WERI-Rb-1 (cell line): ENCODE data around the gene TMEM51.
A peak's percentile ranks its signal among the peaks of the same experiment; 100 is the strongest.

ENCODE experiments used
- DNase-seq: peaks from one replicate; pipeline ENCODE4 v3.0.0-alpha.2; 2020
- H3K27ac ChIP-seq: fragments of 250-450 bp; sonication (Bioruptor Pico); 2 replicates; pipeline ENCODE4 v1.5.1; 2020; ENCODE audit warnings: mild to moderate bottlenecking, moderate library complexity
- H3K27me3 ChIP-seq: fragments of 250-450 bp; sonication (Bioruptor Pico); 2 replicates; pipeline ENCODE4 v1.5.1; 2021; ENCODE audit warnings: mild to moderate bottlenecking, low read depth, moderate library complexity; ENCODE audit not compliant: insufficient read depth, severe bottlenecking
- H3K36me3 ChIP-seq: fragments of 250-450 bp; sonication (Bioruptor Pico); 2 replicates; pipeline ENCODE4 v1.5.1; 2020; ENCODE audit warnings: mild to moderate bottlenecking, moderate library complexity
- H3K4me3 ChIP-seq: 2 replicates; pipeline ENCODE4 v1.5.1; 2011; ENCODE audit warnings: low read depth, mild to moderate bottlenecking, control low read depth, low read length
- H3K9me3 ChIP-seq: fragments of 250-450 bp; sonication (Bioruptor Pico); 2 replicates; pipeline ENCODE4 v1.5.1; 2021; ENCODE audit warnings: mild to moderate bottlenecking, moderate library complexity; ENCODE audit not compliant: severe bottlenecking
- CTCF ChIP-seq: IDR thresholded peaks from 2 replicates; pipeline ENCODE4 v1.5.1; 2011; ENCODE audit warnings: low read depth, mild to moderate bottlenecking, control low read depth, inconsistent platforms, low read length

TMEM51 gene

GRCh38 chr1:15153184-15153841 is at the start of gene TMEM51:
Gene TMEM51, plus strand, starts transcription at chr1:15153747. Its CDS starts 61,341 bp downstream, at chr1:15215088.
- 0 out of 2 replicates have a peak, but pooled peaks have one; percentile 8 for TF ChIP-seq CTCF
- peak; percentile 85 for DNase-seq
- Histone ChIP-seq H3K36me3 (peaks cover 12% of the 10 kb centered on the region), H3K9me3 (peaks cover 3% of the 10 kb centered on the region), H3K27ac (peak within 1 kb of the TSS; percentile 92), H3K4me3 (peak within 1 kb of the TSS; percentile 75), H3K27me3 (no peaks in the 10 kb centered on the region)

- Histone ChIP-seq H3K27ac (no peak overlapping the region), H3K36me3 (no peaks in the 10 kb centered on the region), H3K27me3 (peaks cover 10% of the 10 kb centered on the region), H3K9me3 (peaks cover 12% of the 10 kb centered on the region), H3K4me3 (no peak overlapping the region)
- DNase-seq: no peak
- no peak for TF ChIP-seq CTCF
Observed at GRCh38 chr1:15103906-15104305, 49.6 kb upstream of the TMEM51 start.

- Histone ChIP-seq H3K4me3 (no peak overlapping the region), H3K27me3 (peaks cover 10% of the 10 kb centered on the region), H3K36me3 (no peaks in the 10 kb centered on the region), H3K27ac (no peak overlapping the region), H3K9me3 (peaks cover 12% of the 10 kb centered on the region)
- TF ChIP-seq CTCF: no peak
- DNase-seq: no peak
Observed at GRCh38 chr1:15104768-15105167, 48.8 kb upstream of the TMEM51 start.

GRCh38 chr1:15106608-15107007 is 46.9 kb upstream of the TMEM51 start:
- TF ChIP-seq CTCF: no peak
- Histone ChIP-seq H3K9me3 (peaks cover 12% of the 10 kb centered on the region), H3K4me3 (no peak overlapping the region), H3K27ac (no peak overlapping the region), H3K36me3 (no peaks in the 10 kb centered on the region), H3K27me3 (no peaks in the 10 kb centered on the region)
- DNase-seq: no peak

GRCh38 chr1:15107058-15107687 is 46.4 kb upstream of the TMEM51 start:
- TF ChIP-seq CTCF: no peak
- Histone ChIP-seq H3K9me3 (peaks cover 12% of the 10 kb centered on the region), H3K27ac (no peak overlapping the region), H3K4me3 (no peak overlapping the region), H3K27me3 (no peaks in the 10 kb centered on the region), H3K36me3 (no peaks in the 10 kb centered on the region)
- DNase-seq: no peak
